Uterus (tissue), 2 donors: Measurements from ENCODE around the gene TMEM82.

Experiments used
- CTCF ChIP-seq, 4 experiments: fragments of 200-600 bp in 2 of 4; fragments of 450-650 bp in 2 of 4; sonication (generic) in 2 of 4; IDR thresholded peaks; one replicate each; pipeline ENCODE4 v1.5.1; 2016 to 2019; ENCODE audit warnings: antibody characterized with exemption in 4 of 4, mild to moderate bottlenecking in 2 of 4, moderate library complexity in 1 of 4
- POLR2A ChIP-seq, 2 donors: fragments of 450-650 bp; IDR thresholded peaks; one replicate each; pipeline ENCODE4 v1.6.1; 2016; ENCODE audit warnings: antibody characterized with exemption in 2 of 2, mild to moderate bottlenecking in 1 of 2, moderate library complexity in 1 of 2

GRCh38 chr1:15727021-15727420 lies 15.3 kb upstream of the TMEM82 start:
- TF ChIP-seq CTCF (IDR thresholded peaks at IDR 0.05) (no peak), POLR2A (IDR thresholded peaks at IDR 0.05) (no peak)
